Natural killer cell (primary cell): ENCODE results near the gene RYR3. TPM values are rescaled to one million over a fixed set of nuclear protein-coding genes. Genes with fewer than 3 reads are reported as not detected.

ENCODE experiments used
- ATAC-seq, 3 donors: fragments of 150-1000 bp in 2 of 3; fragments of 200-7000 bp in 1 of 3; cut with Tn5 transposase; 1 replicate in 1 of 3; 2 replicates in 2 of 3; pipeline ENCODE4 v1.10.0; 2021; ENCODE audit warnings: mild to moderate bottlenecking in 2 of 3, moderate library complexity in 2 of 3
- DNase-seq, 2 donors: peaks; one replicate each; pipeline versions ENCODE4 v3.0.0 to v3.0.0-alpha.2; 2013 to 2021; ENCODE audit warnings: mixed read lengths in 1 of 2
- H3K27ac ChIP-seq: one replicate; pipeline ENCODE4 v1.5.1; 2013; ENCODE audit warnings: mild to moderate bottlenecking, low read length
- H3K27me3 ChIP-seq: one replicate; pipeline ENCODE4 v1.6.1; 2013; ENCODE audit warnings: low read length; ENCODE audit not compliant: control insufficient read depth, insufficient read depth
- H3K36me3 ChIP-seq: one replicate; pipeline ENCODE4 v1.6.1; 2013; ENCODE audit warnings: low read length; ENCODE audit not compliant: control insufficient read depth, insufficient read depth
- H3K4me1 ChIP-seq: one replicate; pipeline ENCODE4 v1.6.1; 2013; ENCODE audit warnings: low read length; ENCODE audit not compliant: control insufficient read depth, insufficient read depth
- H3K4me3 ChIP-seq: one replicate; pipeline ENCODE4 v1.5.1; 2013; ENCODE audit warnings: low read length
- H3K9me3 ChIP-seq: one replicate; pipeline ENCODE4 v1.6.1; 2013; ENCODE audit warnings: low read length; ENCODE audit not compliant: control insufficient read depth, insufficient read depth
- H3K27ac Mint-ChIP-seq, 2 donors: one replicate each; pipeline ENCODE4 v1.8.0; 2022; ENCODE audit warnings: mild to moderate bottlenecking in 2 of 2, mixed read lengths in 2 of 2, moderate library complexity in 1 of 2
- H3K27me3 Mint-ChIP-seq, 2 donors: one replicate each; pipeline ENCODE4 v1.8.0; 2022; ENCODE audit warnings: low read depth in 2 of 2, mixed read lengths in 2 of 2
- H3K36me3 Mint-ChIP-seq: one replicate; pipeline ENCODE4 v1.8.0; 2022; ENCODE audit warnings: mixed read lengths
- H3K4me1 Mint-ChIP-seq, 2 donors: one replicate each; pipeline ENCODE4 v1.8.0; 2022; ENCODE audit warnings: mixed read lengths in 2 of 2
- H3K4me3 Mint-ChIP-seq: one replicate; pipeline ENCODE4 v1.8.0; 2022; ENCODE audit warnings: mild to moderate bottlenecking, moderate library complexity, mixed read lengths
- H3K9me3 Mint-ChIP-seq, 2 donors: one replicate each; pipeline ENCODE4 v1.8.0; 2022; ENCODE audit warnings: mixed read lengths in 2 of 2
- CTCF ChIP-seq: fragments of 200-600 bp; IDR thresholded peaks from one replicate; pipeline ENCODE4 v1.8.0; 2022; ENCODE audit warnings: antibody characterized with exemption
- WGBS: methylation state at CpG from one replicate; pipeline ENCODE4 v1.1.7; 2013; ENCODE audit warnings: missing lambda C conversion rate; ENCODE audit not compliant: insufficient coverage; 5-methylcytosine and 5-hydroxymethylcytosine counted together
- intact Hi-C: fragments of 100-400 bp; cut with micrococcal nuclease; formaldehyde crosslinking; loops from one replicate; pipeline ENCODE4 v1.14.2; 2022
- total RNA-seq, 4 donors: library from RNA; stranded (reverse); fragments of 120-200 nt in 1 of 4; gene quantifications; one replicate each; pipeline versions ENCODE4 v1.2.3 to v1.2.4, GENCODE V29; 2013 to 2022

RYR3 gene
- total RNA-seq, 3 donors from 2014 or later (not counting 1 experiment from before 2014, with no cell fraction given): 0.09 to 6.2 TPM; not detected in 1

- H3K4me3 Mint-ChIP-seq: no peak overlapping the region
- H3K27me3 Mint-ChIP-seq: peaks cover 13 to 15% of the 10 kb centered on the region in 2 donors
- H3K36me3 ChIP-seq: no peaks in the 10 kb centered on the region
- no peaks in the 10 kb centered on the region for H3K4me1 Mint-ChIP-seq
- H3K27ac ChIP-seq: no peak overlapping the region
- no peaks in the 10 kb centered on the region for H3K9me3 Mint-ChIP-seq
- no peak for TF ChIP-seq CTCF
- no peaks in the 10 kb centered on the region for H3K9me3 ChIP-seq
- no peak for ATAC-seq
- no peak overlapping the region for H3K27ac Mint-ChIP-seq
- H3K4me3 ChIP-seq: no peak overlapping the region
- no peak for DNase-seq
- no peaks in the 10 kb centered on the region for H3K36me3 Mint-ChIP-seq
- intact Hi-C loops: no loop called here
- H3K4me1 ChIP-seq: no peaks in the 10 kb centered on the region
- H3K27me3 ChIP-seq: no peaks in the 10 kb centered on the region
Measured at GRCh38 chr15:33433821-33434220, 123.1 kb downstream of the RYR3 start.

GRCh38 chr15:33438396-33438795 is 127.6 kb downstream of the RYR3 start:
- H3K4me3 ChIP-seq: no peak overlapping the region
- H3K27ac Mint-ChIP-seq: no peak overlapping the region
- no peaks in the 10 kb centered on the region for H3K9me3 Mint-ChIP-seq
- H3K36me3 ChIP-seq: no peaks in the 10 kb centered on the region
- H3K36me3 Mint-ChIP-seq: no peaks in the 10 kb centered on the region
- intact Hi-C loops: no loop called here
- peaks cover 5 to 14% of the 10 kb centered on the region in 2 donors for H3K27me3 Mint-ChIP-seq
- no peak for DNase-seq
- ATAC-seq: no peak
- H3K9me3 ChIP-seq: no peaks in the 10 kb centered on the region
- TF ChIP-seq CTCF: no peak
- H3K4me3 Mint-ChIP-seq: no peak overlapping the region
- no peaks in the 10 kb centered on the region for H3K27me3 ChIP-seq
- H3K27ac ChIP-seq: no peak overlapping the region
- H3K4me1 ChIP-seq: no peaks in the 10 kb centered on the region
- H3K4me1 Mint-ChIP-seq: no peaks in the 10 kb centered on the region
- WGBS: 87% methylated on average over 2 of the region's 3 CpGs

DNA sequence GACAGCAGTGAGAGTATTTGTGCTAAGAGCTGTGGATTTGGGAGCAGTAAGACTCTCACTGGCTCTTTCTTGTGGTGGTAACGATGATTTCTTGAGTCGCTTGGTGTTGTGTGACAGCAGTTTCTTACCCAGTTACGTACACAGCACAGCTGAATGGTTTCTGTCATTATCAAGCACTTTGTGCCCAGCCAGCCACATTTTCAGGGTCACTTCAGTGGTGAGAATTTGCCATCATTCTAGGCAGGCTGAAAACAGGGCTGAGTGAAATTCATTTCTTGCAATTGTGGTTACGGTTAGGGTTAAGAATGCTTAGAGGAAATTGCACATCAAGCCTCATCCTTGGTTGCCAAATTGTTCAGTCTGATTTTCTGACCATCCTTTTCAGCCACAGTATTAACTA is 130.1 kb downstream of the RYR3 start:
- no peaks in the 10 kb centered on the region for H3K36me3 ChIP-seq
- TF ChIP-seq CTCF: no peak
- intact Hi-C loops: no loop called here
- 46% methylated on average over 4 of the region's 4 CpGs for WGBS
- H3K27me3 ChIP-seq: no peaks in the 10 kb centered on the region
- ATAC-seq (peak in 2 of 3 donors; percentile 15 to 75), DNase-seq (no peak)
- no peaks in the 10 kb centered on the region for H3K4me1 ChIP-seq
- Mint-ChIP-seq H3K27ac (no peak overlapping the region), H3K9me3 (no peaks in the 10 kb centered on the region), H3K27me3 (peaks cover 17 to 19% of the 10 kb centered on the region in 2 donors), H3K4me1 (no peaks in the 10 kb centered on the region), H3K36me3 (no peaks in the 10 kb centered on the region), H3K4me3 (no peak overlapping the region)
- H3K27ac ChIP-seq: no peak overlapping the region
- H3K9me3 ChIP-seq: no peaks in the 10 kb centered on the region
- H3K4me3 ChIP-seq: no peak overlapping the region

DNA sequence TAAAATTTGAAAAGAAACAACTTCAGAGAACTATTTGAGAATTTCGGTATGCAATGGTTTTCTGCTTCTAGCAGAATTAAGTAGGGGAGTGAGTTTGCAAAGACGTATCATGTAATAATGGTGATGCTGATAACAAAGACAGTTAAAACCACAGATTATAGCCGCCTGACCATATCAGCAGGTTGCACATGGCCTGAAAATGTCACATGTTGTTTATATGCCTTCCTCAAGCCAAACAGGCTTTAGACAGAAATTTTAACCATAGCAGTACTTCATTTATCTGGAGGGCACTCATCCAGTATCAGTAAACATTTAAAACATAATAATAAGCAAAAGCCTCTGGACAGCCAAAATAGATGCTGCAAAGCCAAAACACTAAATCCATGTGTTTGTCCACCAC is 131.7 kb downstream of the RYR3 start:
- TF ChIP-seq CTCF: no peak
- Mint-ChIP-seq H3K9me3 (no peaks in the 10 kb centered on the region), H3K4me3 (no peak overlapping the region), H3K36me3 (no peaks in the 10 kb centered on the region), H3K27me3 (peaks cover 17 to 30% of the 10 kb centered on the region in 2 donors), H3K4me1 (no peaks in the 10 kb centered on the region), H3K27ac (no peak overlapping the region)
- DNase-seq (no peak), ATAC-seq (peak in 1 of 3 donors; percentile 60)
- no peaks in the 10 kb centered on the region for H3K9me3 ChIP-seq
- 36% methylated on average over 3 of the region's 3 CpGs for WGBS
- H3K36me3 ChIP-seq: no peaks in the 10 kb centered on the region
- no peaks in the 10 kb centered on the region for H3K27me3 ChIP-seq
- H3K4me3 ChIP-seq: no peak overlapping the region
- no peak overlapping the region for H3K27ac ChIP-seq
- no peaks in the 10 kb centered on the region for H3K4me1 ChIP-seq
- intact Hi-C loops: no loop called here
